GM12874 (cell line): ENCODE measurements around the gene NID1.

Experiments used
- CTCF ChIP-seq: IDR thresholded peaks from 2 replicates; pipeline ENCODE4 v1.5.1; 2011; ENCODE audit warnings: low read depth, mild to moderate bottlenecking, control low read depth, low read length, moderate library complexity; ENCODE audit not compliant: insufficient read depth

Gene NID1

GRCh38 chr1:235954306-235955283 is 110.3 kb downstream of the NID1 start:
- TF ChIP-seq CTCF: peak; percentile 27; the same call in 1 of the 2 replicates

GRCh38 chr1:235953801-235954200 is 111.1 kb downstream of the NID1 start:
- no peak for TF ChIP-seq CTCF

- TF ChIP-seq CTCF: no peak
Observed at GRCh38 chr1:235952950-235953615, 111.8 kb downstream of the NID1 start.

- TF ChIP-seq CTCF: no peak
Observed at GRCh38 chr1:235951661-235952060, 113.2 kb downstream of the NID1 start.

- no peak for TF ChIP-seq CTCF
Observed at GRCh38 chr1:235950318-235950717, 114.6 kb downstream of the NID1 start.

GRCh38 chr1:235948774-235949427 is 116.0 kb downstream of the NID1 start:
- no peak for TF ChIP-seq CTCF

- no peak for TF ChIP-seq CTCF
Observed at GRCh38 chr1:235947989-235948388, 116.9 kb downstream of the NID1 start.
